DOHH2 (cell line): ENCODE results near the gene FZR1.

Experiments
- H3F3A ChIP-seq: fragments of 200-600 bp; sonication (generic), shearing (Covaris generic); 2 replicates; pipeline ENCODE4 v1.6.0; 2016; ENCODE audit warnings: antibody characterized with exemption, mild to moderate bottlenecking; ENCODE audit not compliant: control insufficient read depth, insufficient read depth
- H3K27ac ChIP-seq: fragments of 200-600 bp; sonication (generic); 2 replicates; pipeline ENCODE4 v1.5.1; 2014; ENCODE audit warnings: low read depth, mild to moderate bottlenecking, low read length, moderate library complexity
- H3K27me3 ChIP-seq: fragments of 200-600 bp; sonication (generic); 2 replicates; pipeline ENCODE4 v1.6.1; 2014; ENCODE audit warnings: mild to moderate bottlenecking, low read length, mixed read lengths; ENCODE audit not compliant: control insufficient read depth
- H3K36me3 ChIP-seq: fragments of 200-600 bp; sonication (generic); 2 replicates; pipeline ENCODE4 v1.6.1; 2014; ENCODE audit warnings: mild to moderate bottlenecking, low read length, moderate library complexity, mixed read lengths; ENCODE audit not compliant: control insufficient read depth
- H3K4me1 ChIP-seq: fragments of 200-600 bp; sonication (generic); 2 replicates; pipeline ENCODE4 v1.6.1; 2014; ENCODE audit warnings: mild to moderate bottlenecking, low read length, mixed read lengths; ENCODE audit not compliant: control insufficient read depth
- H3K4me2 ChIP-seq: fragments of 200-600 bp; sonication (generic); 2 replicates; pipeline ENCODE4 v1.6.0; 2014; ENCODE audit warnings: mild to moderate bottlenecking, low read length, moderate library complexity
- H3K4me3 ChIP-seq: fragments of 200-600 bp; sonication (generic); 2 replicates; pipeline ENCODE4 v1.5.1; 2014; ENCODE audit warnings: mild to moderate bottlenecking, low read length, mixed read lengths
- H3K79me2 ChIP-seq: fragments of 200-600 bp; sonication (generic); 2 replicates; pipeline ENCODE4 v1.6.1; 2014; ENCODE audit warnings: mild to moderate bottlenecking, low read length, mixed read lengths; ENCODE audit not compliant: control insufficient read depth
- H3K9me2 ChIP-seq: fragments of 200-600 bp; sonication (generic); replicated peaks from 2 replicates; pipeline ENCODE4 v1.6.1; 2014; ENCODE audit warnings: mild to moderate bottlenecking, low read length, mixed read lengths; ENCODE audit not compliant: control insufficient read depth
- H3K9me3 ChIP-seq: fragments of 200-600 bp; sonication (generic); 2 replicates; pipeline ENCODE4 v1.6.1; 2014; ENCODE audit warnings: antibody characterized with exemption, low read length, mixed read lengths; ENCODE audit not compliant: control insufficient read depth, insufficient read depth
- H4K20me1 ChIP-seq: fragments of 200-600 bp; sonication (generic); 2 replicates; pipeline ENCODE4 v1.6.0; 2014; ENCODE audit warnings: low read depth, mild to moderate bottlenecking, antibody characterized with exemption, low read length, moderate library complexity; ENCODE audit not compliant: control insufficient read depth, insufficient read depth
- EZH2phosphoT487 ChIP-seq: fragments of 200-600 bp; sonication (generic); IDR thresholded peaks from 2 replicates; pipeline ENCODE4 v1.6.1; 2017; ENCODE audit warnings: borderline replicate concordance, mild to moderate bottlenecking, antibody characterized with exemption, low read length, moderate library complexity, mixed read lengths
- TF ChIP-seq, protein P1 (sequence below): fragments of 200-600 bp; sonication (generic); IDR thresholded peaks from one replicate; pipeline ENCODE4 v1.5.1; 2014; ENCODE audit warnings: antibody characterized with exemption, mild to moderate bottlenecking, low read depth, low read length; ENCODE audit not compliant: poor library complexity, severe bottlenecking

Gene FZR1

GRCh38 chr19:3492919-3493318 lies 13.2 kb upstream of the FZR1 start:
- TF ChIP-seq EZH2phosphoT487 = no peak
- TF ChIP-seq, protein P1, sequence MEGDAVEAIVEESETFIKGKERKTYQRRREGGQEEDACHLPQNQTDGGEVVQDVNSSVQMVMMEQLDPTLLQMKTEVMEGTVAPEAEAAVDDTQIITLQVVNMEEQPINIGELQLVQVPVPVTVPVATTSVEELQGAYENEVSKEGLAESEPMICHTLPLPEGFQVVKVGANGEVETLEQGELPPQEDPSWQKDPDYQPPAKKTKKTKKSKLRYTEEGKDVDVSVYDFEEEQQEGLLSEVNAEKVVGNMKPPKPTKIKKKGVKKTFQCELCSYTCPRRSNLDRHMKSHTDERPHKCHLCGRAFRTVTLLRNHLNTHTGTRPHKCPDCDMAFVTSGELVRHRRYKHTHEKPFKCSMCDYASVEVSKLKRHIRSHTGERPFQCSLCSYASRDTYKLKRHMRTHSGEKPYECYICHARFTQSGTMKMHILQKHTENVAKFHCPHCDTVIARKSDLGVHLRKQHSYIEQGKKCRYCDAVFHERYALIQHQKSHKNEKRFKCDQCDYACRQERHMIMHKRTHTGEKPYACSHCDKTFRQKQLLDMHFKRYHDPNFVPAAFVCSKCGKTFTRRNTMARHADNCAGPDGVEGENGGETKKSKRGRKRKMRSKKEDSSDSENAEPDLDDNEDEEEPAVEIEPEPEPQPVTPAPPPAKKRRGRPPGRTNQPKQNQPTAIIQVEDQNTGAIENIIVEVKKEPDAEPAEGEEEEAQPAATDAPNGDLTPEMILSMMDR = no peak
- no peak overlapping the region for H3K27ac ChIP-seq
- H3K9me2 ChIP-seq = no peaks in the 10 kb centered on the region
- no peaks in the 10 kb centered on the region for H3K4me1 ChIP-seq
- H3K4me3 ChIP-seq = no peak overlapping the region
- no peaks in the 10 kb centered on the region for H3F3A ChIP-seq
- H3K36me3 ChIP-seq = peaks cover 31% of the 10 kb centered on the region
- H3K79me2 ChIP-seq = peaks cover 11% of the 10 kb centered on the region
- H3K27me3 ChIP-seq = no peaks in the 10 kb centered on the region
- no peaks in the 10 kb centered on the region for H3K9me3 ChIP-seq
- H3K4me2 ChIP-seq = no peak overlapping the region
- no peaks in the 10 kb centered on the region for H4K20me1 ChIP-seq

GRCh38 chr19:3493651-3494050 lies 12.5 kb upstream of the FZR1 start:
- no peaks in the 10 kb centered on the region for H3K9me2 ChIP-seq
- peaks cover 19% of the 10 kb centered on the region for H3K79me2 ChIP-seq
- peaks cover 31% of the 10 kb centered on the region for H3K36me3 ChIP-seq
- H3K4me1 ChIP-seq = no peaks in the 10 kb centered on the region
- H3K27ac ChIP-seq = no peak overlapping the region
- H3K9me3 ChIP-seq = no peaks in the 10 kb centered on the region
- H3K4me2 ChIP-seq = no peak overlapping the region
- no peaks in the 10 kb centered on the region for H3K27me3 ChIP-seq
- H3K4me3 ChIP-seq = no peak overlapping the region
- no peaks in the 10 kb centered on the region for H3F3A ChIP-seq
- TF ChIP-seq, protein P1 = no peak
- no peak for TF ChIP-seq EZH2phosphoT487
- H4K20me1 ChIP-seq = no peaks in the 10 kb centered on the region

GRCh38 chr19:3494051-3494450 lies 12.1 kb upstream of the FZR1 start:
- Histone ChIP-seq H3K4me3 (no peak overlapping the region), H3K4me1 (peaks cover 2% of the 10 kb centered on the region), H3K4me2 (no peak overlapping the region)

More at GRCh38 chr19:3494051-3494450, 12.1 kb upstream of the FZR1 start:
- TF ChIP-seq, protein P1 = no peak
- no peak for TF ChIP-seq EZH2phosphoT487
- Histone ChIP-seq H3K79me2 (peaks cover 23% of the 10 kb centered on the region), H4K20me1 (no peaks in the 10 kb centered on the region), H3K9me3 (no peaks in the 10 kb centered on the region), H3K36me3 (peaks cover 31% of the 10 kb centered on the region), H3K27me3 (no peaks in the 10 kb centered on the region), H3K9me2 (no peaks in the 10 kb centered on the region), H3F3A (no peaks in the 10 kb centered on the region), H3K27ac (no peak overlapping the region)
